ENCODE data around the gene CDYL. TPM values are rescaled to one million over a fixed set of nuclear protein-coding genes. Genes with fewer than 3 reads are reported as not detected.
A peak's percentile ranks its signal among the peaks of the same experiment; 100 is the strongest.
"Not testable (repeated sequence)": the region's sequence is repeated elsewhere in the genome, so short reads cannot be mapped to it uniquely, and the experiment has no call there.

Gene CDYL
- polyA plus RNA-seq, 3 donors, result 23.9 to 28.7 (median 26.7) TPM

DNA sequence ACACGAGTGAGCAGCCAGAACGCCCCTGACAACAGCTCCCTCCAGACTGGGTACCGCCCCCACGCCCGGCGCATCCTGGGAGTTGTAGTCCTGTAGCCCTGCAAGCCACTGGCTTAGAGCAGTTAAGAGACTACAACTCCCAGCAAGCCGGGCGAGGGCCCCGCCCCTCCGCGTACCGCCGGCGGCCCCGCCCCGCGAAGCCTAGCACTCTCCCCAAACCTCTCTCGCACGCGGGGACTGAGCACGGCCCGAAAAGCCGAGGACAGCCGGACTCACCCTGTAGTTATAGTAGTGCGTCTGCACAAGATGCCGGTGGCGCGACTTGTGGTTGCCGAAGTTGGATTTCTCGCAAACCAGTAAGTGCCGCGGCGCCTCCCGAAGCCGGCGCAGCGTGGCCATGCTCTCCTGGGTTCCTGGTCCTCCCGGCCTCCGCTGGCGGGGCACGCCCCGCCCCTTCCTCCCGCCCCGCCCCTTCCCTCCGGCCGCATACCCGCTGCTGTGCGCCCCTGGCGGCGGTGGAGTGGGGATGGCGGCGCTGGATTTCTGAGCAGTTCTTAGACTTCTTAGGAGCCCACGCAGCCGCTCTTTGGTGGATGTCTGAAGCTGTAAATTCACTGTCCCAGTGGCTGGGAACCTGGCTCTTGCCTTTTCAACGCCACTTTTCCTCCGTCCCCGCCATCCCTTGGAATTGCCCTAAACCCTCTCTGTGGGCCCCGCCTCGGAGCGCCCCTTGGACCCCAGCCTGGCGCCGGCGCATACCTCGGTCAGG, 227.6 kb downstream of the CDYL start, which contains the start of gene RPP40:
TSS of gene RPP40 (minus strand) at position 434 of the 769 bp plus-strand sequence. CDS start at position 399, 35 bp downstream.
- DNase-seq (ENCODE audit: extremely low read depth in 1 of 11, low read depth in 9 of 11, low spot score in 4 of 11), result peak; percentile 92 to 96 (median 94)

DNA sequence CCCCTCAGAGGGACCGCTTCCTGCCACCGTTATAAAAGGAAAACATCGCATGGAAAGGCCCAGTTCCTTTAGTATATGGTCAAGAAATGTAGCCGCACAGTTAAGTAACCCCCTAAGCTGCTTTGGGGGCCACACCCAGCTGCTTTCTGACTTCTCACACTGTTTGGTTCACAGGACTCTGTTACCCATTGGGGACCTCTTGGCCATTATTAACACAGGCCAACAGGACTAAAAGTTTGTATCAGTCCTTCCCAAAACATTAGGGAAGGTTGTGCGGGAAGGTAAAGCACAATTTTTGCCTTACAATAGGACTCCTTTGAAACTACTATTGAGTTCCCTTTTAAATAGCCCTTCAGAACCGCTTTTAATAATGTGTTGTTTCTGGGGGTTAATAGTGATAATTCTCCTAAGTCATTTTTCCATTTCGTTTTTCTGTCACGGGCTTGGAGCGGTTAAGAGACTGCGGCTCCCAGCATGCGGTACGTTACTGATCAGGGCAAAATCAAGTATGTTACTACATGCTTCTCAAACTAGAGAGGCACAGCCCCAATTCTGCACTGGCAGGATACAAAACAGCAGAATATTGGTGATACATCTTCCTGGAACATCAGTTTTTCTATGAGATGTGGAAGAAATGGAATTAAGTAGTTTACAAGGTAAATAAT, 228.3 kb downstream of the CDYL start:
- no peak for DNase-seq (ENCODE audit: extremely low read depth in 1 of 11, low read depth in 9 of 11, low spot score in 4 of 11)

DNA sequence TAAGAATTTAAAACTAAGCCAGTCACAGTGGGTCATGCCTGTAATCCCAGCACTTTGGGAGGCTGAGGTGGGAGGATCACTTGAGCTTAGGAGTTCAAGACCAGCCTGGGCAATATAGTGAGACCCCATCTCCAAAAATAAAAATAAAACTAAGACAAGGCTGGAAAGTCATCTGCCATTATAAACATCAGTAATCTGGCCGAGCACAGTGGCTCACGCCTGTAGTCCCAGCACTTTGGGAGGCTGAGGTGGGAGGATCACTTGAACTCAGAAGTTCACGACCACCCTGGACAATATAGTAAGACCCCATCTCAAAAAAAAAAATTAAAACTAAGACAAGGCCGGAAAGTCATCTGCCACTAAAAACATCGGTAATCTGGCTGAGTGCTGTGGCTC, 228.8 kb downstream of the CDYL start:
- not testable (repeated sequence) for DNase-seq (ENCODE audit: extremely low read depth in 1 of 11, low read depth in 9 of 11, low spot score in 4 of 11)

Other genes starting within 250 kb of the CDYL start
- gene RPP40, start 227.6 kb downstream of the CDYL start, polyA plus RNA-seq (ENCODE audit: insufficient read length in 3 of 3), result 10 to 100 TPM; 10.3 to 15.9 (median 13.2) TPM

Measured in renal cortex interstitium (tissue), 11 donors.